Epithelial cell of esophagus (primary cell): ENCODE measurements around the gene RARG.

Experiments
- DNase-seq: peaks from one replicate; pipeline ENCODE4 v3.0.0; 2010; ENCODE audit warnings: low read depth
- H3K4me3 ChIP-seq: 2 replicates; pipeline ENCODE4 v1.5.1; 2011; ENCODE audit warnings: mild to moderate bottlenecking, low read length, control low read depth
- CTCF ChIP-seq: IDR thresholded peaks from 2 replicates; pipeline ENCODE4 v1.5.1; 2011; ENCODE audit warnings: low read depth, mild to moderate bottlenecking, low read length, control low read depth, inconsistent platforms; ENCODE audit not compliant: insufficient read depth; ENCODE audit errors: missing control alignments

Gene RARG

GRCh38 chr12:53227341-53227740 is 4.7 kb downstream of the RARG start:
- TF ChIP-seq CTCF, result no peak
- DNase-seq, result no peak
- H3K4me3 ChIP-seq, result no peak overlapping the region

GRCh38 chr12:53226815-53227214 is 5.2 kb downstream of the RARG start:
- no peak for TF ChIP-seq CTCF
- no peak for DNase-seq
- H3K4me3 ChIP-seq, result no peak overlapping the region

GRCh38 chr12:53225635-53226424 is 6.2 kb downstream of the RARG start:
- TF ChIP-seq CTCF, result peak; percentile 21
- peak overlapping the region; percentile 25 for H3K4me3 ChIP-seq
- DNase-seq, result peak; percentile 78

GRCh38 chr12:53224897-53225634 is 6.9 kb downstream of the RARG start:
- no peak for TF ChIP-seq CTCF
- peak overlapping the region; percentile 25 for H3K4me3 ChIP-seq
- no peak for DNase-seq

- peak overlapping the region; percentile 16 for H3K4me3 ChIP-seq
- TF ChIP-seq CTCF, result peak; percentile 58
- DNase-seq, result peak; percentile 83
These were observed 7.7 kb downstream of the RARG start for GRCh38 chr12:53224061-53224896.

GRCh38 chr12:53223389-53224060 is 8.5 kb downstream of the RARG start:
- no peak for TF ChIP-seq CTCF
- DNase-seq, result peak; percentile 24
- H3K4me3 ChIP-seq, result peak overlapping the region; percentile 16
